ENCODE data around the gene TTC1.
"Not testable (repeated sequence)": the region's sequence is repeated elsewhere in the genome, so short reads cannot be mapped to it uniquely, and the experiment has no call there.

The TTC1 gene

GRCh38 chr5:160008877-160009590 lies at the start of gene TTC1:
Gene TTC1 (plus strand): TSS chr5:160009139. CDS start chr5:160010529, 1,390 bp downstream.
- H3K4me3 ChIP-seq (ENCODE audit: low read depth, low read length) = peak within 1 kb of the TSS; percentile 93
- TF ChIP-seq, protein P1, sequence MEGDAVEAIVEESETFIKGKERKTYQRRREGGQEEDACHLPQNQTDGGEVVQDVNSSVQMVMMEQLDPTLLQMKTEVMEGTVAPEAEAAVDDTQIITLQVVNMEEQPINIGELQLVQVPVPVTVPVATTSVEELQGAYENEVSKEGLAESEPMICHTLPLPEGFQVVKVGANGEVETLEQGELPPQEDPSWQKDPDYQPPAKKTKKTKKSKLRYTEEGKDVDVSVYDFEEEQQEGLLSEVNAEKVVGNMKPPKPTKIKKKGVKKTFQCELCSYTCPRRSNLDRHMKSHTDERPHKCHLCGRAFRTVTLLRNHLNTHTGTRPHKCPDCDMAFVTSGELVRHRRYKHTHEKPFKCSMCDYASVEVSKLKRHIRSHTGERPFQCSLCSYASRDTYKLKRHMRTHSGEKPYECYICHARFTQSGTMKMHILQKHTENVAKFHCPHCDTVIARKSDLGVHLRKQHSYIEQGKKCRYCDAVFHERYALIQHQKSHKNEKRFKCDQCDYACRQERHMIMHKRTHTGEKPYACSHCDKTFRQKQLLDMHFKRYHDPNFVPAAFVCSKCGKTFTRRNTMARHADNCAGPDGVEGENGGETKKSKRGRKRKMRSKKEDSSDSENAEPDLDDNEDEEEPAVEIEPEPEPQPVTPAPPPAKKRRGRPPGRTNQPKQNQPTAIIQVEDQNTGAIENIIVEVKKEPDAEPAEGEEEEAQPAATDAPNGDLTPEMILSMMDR (IDR thresholded peaks at IDR 0.05; ENCODE audit: borderline replicate concordance, insufficient read depth, low read depth, low read length) = no peak

DNA sequence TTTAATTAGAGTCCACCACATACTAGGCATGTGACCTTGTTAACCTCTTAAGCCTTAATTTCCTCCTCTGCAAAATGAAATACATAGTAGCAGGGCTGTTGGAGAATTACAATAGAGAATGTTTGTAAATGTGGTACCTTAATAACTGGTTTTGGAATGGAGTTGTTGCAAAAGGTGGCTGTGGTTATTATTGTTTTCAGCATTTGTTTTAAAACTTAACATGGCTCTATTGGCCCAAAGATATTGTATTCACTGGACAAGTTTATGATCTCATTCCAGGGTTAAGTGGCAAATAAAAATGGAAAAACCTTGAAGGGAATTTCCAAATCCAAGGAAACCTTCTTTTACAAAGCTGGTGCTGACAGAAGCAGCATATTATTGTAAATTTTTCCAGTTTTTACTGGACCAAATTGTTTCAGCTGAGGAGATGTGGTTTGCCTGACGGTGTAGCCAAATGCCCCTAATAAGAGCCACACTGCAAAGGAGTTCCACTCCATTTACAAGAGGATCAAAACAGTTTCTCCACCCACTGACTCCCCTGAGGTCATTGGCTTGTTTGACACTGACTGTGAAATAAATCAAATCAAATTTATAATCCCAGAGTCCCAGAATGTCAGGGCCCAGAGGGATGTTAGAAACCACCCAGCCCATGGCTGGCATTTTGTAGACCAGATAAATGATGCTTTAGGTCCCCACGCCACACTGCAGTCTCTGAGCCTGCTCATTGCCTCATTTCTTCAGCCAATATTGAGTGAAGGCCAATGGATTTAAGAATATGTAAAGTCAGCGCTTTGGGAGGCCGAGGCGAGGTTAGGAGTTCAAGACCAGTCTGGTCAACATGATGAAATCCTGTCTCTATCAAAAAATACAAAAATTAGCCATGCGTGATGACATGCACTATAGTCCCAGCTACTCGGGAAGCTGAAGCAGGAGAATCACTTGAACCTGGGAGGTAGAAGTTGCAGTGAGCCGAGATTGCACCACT lies 47.5 kb upstream of the TTC1 start:
- H3K4me3 ChIP-seq (ENCODE audit: low read depth, low read length) = no peak overlapping the region
- TF ChIP-seq, protein P1 (IDR thresholded peaks at IDR 0.05; ENCODE audit: borderline replicate concordance, insufficient read depth, low read depth, low read length) = no peak

DNA sequence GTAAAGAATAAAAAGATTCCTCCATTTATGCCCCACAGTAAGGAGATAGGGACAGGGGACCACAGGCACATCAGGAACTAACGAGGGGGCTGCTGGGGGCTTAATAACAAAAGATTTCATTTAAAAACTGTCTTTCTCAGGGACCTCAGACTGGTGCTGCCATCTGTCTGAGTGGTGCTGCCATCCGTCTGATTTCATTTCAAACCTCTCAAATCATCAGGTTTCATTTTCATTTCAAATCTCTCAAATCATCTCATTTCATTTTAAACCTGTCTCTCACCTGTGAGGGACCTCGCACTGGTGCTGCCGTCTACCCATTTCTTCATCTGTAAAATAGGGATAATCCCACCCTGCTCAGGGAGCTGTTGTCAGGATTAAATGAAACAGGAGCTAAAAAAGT lies 46.7 kb upstream of the TTC1 start:
- TF ChIP-seq, protein P1 (IDR thresholded peaks at IDR 0.05; ENCODE audit: borderline replicate concordance, insufficient read depth, low read depth, low read length) = no peak
- no peak overlapping the region for H3K4me3 ChIP-seq (ENCODE audit: low read depth, low read length)

GRCh38 chr5:159963935-159964334 lies 45.0 kb upstream of the TTC1 start:
- H3K4me3 ChIP-seq (ENCODE audit: low read depth, low read length) = no peak overlapping the region
- TF ChIP-seq, protein P1 (IDR thresholded peaks at IDR 0.05; ENCODE audit: borderline replicate concordance, insufficient read depth, low read depth, low read length) = no peak

DNA sequence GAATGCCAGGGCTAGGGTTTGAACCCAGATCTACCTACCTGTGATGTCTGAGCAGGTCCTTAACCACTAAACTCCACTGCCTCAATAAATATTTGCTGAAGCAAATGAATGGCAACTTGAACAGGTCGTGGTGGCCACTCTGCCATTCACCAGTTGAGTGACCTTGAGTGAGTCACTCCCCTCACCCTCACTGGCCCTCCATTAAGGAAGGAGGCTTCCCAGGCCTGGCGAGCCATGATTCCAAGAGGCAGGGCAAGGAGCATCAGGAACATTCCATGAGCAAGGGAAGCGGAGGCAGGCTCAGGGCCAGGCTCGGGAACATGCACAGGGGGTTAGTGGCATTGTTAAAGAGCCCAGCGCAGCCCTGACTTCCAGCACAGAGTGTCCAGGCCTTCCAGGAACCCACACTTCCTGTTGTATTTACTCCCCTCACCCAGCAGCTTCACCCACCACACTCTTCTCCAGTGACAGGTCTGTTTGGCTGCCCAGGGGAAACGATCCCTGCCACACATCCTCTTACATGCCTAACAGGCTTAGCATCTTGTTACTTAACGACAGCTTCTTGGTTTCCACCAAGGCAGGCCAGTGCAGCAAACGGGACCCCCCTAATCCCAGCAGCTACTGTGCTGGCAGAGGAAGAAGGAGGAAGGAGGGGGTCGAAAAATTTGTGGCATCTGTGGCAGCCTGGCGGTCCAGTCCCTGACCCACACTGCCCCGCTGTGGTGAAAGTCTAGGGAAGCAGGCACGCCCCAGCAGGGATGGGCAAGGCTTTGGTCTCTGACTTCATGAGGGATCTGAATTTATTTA lies 43.7 kb upstream of the TTC1 start:
- H3K4me3 ChIP-seq (ENCODE audit: low read depth, low read length) = no peak overlapping the region
- TF ChIP-seq, protein P1 (IDR thresholded peaks at IDR 0.05; ENCODE audit: borderline replicate concordance, insufficient read depth, low read depth, low read length) = peak; percentile 61; the same call in 1 of the 2 replicates

DNA sequence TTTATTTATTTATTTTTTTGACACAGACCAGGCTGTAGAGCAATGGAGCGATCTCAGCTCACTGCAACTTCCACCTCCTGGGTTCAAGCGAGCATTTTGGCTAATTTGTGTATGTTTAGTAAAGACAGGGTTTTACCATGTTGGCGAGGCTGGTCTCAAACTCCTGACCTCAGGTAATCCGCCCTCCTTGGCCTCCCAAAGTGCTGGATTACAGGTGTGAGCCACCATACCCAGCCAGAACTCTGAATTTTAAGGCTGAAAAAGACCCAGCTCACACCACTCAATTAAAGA lies 43.2 kb upstream of the TTC1 start:
- H3K4me3 ChIP-seq (ENCODE audit: low read depth, low read length) = not testable (repeated sequence)

GRCh38 chr5:159969966-159970365 lies 39.0 kb upstream of the TTC1 start:
- TF ChIP-seq, protein P1 (IDR thresholded peaks at IDR 0.05; ENCODE audit: borderline replicate concordance, insufficient read depth, low read depth, low read length) = no peak
- H3K4me3 ChIP-seq (ENCODE audit: low read depth, low read length) = no peak overlapping the region
